ENCODE measurements around the gene STARD8.
"Not testable (repeated sequence)": the region's sequence is repeated elsewhere in the genome, so short reads cannot be mapped to it uniquely, and the experiment has no call there.

DNA sequence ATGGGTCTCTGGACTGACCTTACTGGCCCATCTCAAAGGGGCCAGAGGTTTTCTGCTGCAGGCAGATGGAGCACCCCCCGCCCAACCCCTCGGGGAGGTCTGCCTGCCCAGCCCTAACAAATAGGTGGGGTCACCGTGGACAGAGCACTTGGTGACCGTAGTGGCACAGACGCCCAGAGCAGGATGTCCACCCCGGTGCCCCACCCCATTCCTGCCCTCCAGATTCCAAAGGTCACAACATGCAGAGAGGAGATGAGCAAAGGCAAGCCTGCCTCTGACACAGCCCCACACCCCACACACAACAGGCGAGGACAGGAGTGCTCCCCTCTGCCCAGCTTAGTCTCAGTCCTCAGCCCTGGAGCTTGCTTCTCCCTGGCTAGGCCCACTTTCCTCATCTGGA lies 17.5 kb upstream of the STARD8 start:
- TF ChIP-seq, protein P1, sequence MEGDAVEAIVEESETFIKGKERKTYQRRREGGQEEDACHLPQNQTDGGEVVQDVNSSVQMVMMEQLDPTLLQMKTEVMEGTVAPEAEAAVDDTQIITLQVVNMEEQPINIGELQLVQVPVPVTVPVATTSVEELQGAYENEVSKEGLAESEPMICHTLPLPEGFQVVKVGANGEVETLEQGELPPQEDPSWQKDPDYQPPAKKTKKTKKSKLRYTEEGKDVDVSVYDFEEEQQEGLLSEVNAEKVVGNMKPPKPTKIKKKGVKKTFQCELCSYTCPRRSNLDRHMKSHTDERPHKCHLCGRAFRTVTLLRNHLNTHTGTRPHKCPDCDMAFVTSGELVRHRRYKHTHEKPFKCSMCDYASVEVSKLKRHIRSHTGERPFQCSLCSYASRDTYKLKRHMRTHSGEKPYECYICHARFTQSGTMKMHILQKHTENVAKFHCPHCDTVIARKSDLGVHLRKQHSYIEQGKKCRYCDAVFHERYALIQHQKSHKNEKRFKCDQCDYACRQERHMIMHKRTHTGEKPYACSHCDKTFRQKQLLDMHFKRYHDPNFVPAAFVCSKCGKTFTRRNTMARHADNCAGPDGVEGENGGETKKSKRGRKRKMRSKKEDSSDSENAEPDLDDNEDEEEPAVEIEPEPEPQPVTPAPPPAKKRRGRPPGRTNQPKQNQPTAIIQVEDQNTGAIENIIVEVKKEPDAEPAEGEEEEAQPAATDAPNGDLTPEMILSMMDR (conservative IDR thresholded peaks at IDR 0.05; ENCODE audit: low read depth, low read length): not testable (repeated sequence)
- not testable (repeated sequence) for TF ChIP-seq EZH2 (IDR thresholded peaks at IDR 0.05; ENCODE audit: low read length, unreplicated experiment); EZH2phosphoT487 (IDR thresholded peaks at IDR 0.05; ENCODE audit: borderline replicate concordance, low read length)

Data from PC-3 (cell line).